ENCODE measurements around the gene HUS1. TPM values are rescaled to one million over a fixed set of nuclear protein-coding genes. Genes with fewer than 3 reads are reported as not detected.
"Not testable (repeated sequence)": the region's sequence is repeated elsewhere in the genome, so short reads cannot be mapped to it uniquely, and the experiment has no call there.

Gene HUS1
- total RNA-seq, 1 experiment from 2014 or later = 10.5 TPM

DNA sequence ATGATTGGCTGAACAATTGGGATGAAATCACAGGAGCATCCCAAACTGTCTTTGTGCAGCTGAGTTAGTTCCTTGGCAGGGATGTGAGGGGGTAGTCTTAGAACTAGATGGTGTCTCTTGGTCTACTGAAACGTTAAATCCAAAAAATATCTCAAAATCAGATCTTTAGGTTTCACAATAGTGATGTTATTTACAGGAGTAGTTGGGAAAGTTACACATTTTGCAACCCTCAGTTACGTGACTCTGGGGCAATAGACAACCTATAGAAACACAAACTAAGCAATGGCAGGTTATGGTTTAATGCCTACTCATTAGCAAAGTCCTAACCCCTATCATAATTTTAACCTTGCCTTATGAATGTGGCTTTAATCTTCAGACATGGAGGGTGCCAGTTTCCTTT is 55.1 kb downstream of the HUS1 start:
- no peak for DNase-seq (ENCODE audit: low spot score)

DNA sequence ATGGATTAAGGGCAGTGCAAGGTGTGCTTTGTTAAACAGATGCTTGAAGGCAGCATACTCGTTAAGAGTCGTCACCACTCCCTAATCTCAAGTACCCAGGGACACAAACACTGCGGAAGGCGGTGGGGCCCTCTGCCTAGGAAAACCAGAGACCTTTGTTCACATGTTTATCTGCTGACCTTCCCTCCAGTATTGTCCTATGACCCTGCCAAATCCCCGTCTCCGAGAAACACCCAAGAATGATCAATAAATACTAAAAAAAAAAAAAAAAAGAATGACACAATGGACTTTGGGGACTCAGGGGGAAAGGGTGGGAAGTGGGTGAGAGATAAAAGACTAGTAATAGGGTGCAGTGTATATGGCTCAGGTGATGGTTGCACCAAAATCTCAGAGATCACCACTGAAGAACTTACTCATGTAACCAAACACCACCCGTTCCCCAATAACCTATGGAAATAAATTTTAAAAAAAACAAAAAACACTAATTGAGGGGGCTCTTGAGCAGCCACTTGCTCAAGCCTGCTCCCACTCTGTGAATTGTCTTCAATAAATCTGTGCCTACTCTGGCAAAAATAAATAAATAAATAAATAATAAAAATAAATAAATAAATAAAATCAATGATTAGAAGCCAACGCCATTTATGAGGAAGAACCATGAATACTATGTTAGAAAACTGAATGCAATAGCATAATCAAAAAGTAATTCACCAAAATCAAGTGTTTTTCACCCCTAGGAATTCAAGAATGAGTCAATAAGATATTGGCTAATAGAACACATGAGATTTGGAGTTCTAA is 56.1 kb downstream of the HUS1 start:
- not testable (repeated sequence) for DNase-seq (ENCODE audit: low spot score)

GRCh38 chr7:47916514-47916913 is 62.9 kb downstream of the HUS1 start:
- not testable (repeated sequence) for DNase-seq (ENCODE audit: low spot score)

GRCh38 chr7:47915616-47915976 is 63.8 kb downstream of the HUS1 start:
- no peak for DNase-seq (ENCODE audit: low spot score)

DNA sequence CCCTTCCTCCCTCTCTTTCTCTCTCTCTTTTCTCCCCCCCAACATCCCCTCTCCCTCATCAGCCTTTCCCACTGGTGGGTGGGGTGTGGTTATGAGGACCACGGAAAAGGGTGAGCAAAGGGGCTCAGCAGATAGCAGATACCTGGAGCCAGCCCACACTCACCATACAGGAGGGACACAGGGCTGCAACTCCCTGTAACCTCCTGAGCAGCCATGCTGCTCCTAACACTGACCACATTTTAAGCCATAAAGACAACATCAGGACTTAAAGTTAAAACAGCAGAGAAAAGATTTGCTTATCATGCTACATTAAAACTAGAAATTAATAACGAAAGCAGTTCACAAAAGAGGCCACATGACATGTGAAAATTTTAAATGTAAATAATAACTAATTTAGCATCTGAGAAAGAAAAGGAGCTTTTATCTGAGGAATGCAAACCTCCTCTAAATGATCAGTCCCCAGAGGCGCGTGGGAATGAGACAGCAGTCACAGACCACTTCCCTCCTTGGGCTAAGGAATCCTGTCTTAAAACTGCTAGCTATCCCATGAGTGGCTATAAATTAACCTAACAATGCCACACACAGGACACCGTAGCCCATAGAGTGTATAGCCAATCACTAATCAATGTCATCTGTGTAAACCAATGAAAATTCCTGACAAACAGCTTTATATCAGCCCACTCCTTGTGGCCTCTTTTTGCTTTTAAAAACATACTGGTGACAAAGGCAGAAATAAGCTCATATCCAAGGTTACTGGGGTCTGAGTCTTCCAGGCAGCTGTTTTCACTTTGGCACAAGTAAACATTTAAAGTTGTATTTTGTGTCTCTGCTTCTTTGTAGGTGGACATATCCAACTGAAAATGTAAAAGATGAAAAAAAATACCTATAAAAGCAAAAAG is 64.4 kb downstream of the HUS1 start:
- no peak for DNase-seq (ENCODE audit: low spot score)

Other genes starting within 250 kb of the HUS1 start
- gene PKD1L1, start 31.1 kb downstream of the HUS1 start, total RNA-seq (2014; rRNA removed; shearing (Covaris generic)) = not detected in 2 replicates
- not detected in 2 replicates for gene SUN3, start 49.5 kb upstream of the HUS1 start, total RNA-seq (2014; rRNA removed; shearing (Covaris generic))
- gene C7orf57, start 55.9 kb upstream of the HUS1 start, total RNA-seq (2014; rRNA removed; shearing (Covaris generic)) = not detected in 2 replicates
- 22.5 and 24.3 TPM in 2 replicates for gene UPP1, start 109.7 kb upstream of the HUS1 start, total RNA-seq (2014; rRNA removed; shearing (Covaris generic))
- 0.08 and 0.26 TPM in 2 replicates for gene ABCA13, start 191.8 kb upstream of the HUS1 start, total RNA-seq (2014; rRNA removed; shearing (Covaris generic))